Measurements from ENCODE around the gene KIAA0930. TPM values are rescaled to one million over a fixed set of nuclear protein-coding genes. Genes with fewer than 3 reads are reported as not detected.

KIAA0930 gene
- total RNA-seq (10 to 100 TPM; 27.9 to 36.7 TPM), polyA plus RNA-seq (1 to 10 TPM; 1.2 to 1.7 TPM)

DNA sequence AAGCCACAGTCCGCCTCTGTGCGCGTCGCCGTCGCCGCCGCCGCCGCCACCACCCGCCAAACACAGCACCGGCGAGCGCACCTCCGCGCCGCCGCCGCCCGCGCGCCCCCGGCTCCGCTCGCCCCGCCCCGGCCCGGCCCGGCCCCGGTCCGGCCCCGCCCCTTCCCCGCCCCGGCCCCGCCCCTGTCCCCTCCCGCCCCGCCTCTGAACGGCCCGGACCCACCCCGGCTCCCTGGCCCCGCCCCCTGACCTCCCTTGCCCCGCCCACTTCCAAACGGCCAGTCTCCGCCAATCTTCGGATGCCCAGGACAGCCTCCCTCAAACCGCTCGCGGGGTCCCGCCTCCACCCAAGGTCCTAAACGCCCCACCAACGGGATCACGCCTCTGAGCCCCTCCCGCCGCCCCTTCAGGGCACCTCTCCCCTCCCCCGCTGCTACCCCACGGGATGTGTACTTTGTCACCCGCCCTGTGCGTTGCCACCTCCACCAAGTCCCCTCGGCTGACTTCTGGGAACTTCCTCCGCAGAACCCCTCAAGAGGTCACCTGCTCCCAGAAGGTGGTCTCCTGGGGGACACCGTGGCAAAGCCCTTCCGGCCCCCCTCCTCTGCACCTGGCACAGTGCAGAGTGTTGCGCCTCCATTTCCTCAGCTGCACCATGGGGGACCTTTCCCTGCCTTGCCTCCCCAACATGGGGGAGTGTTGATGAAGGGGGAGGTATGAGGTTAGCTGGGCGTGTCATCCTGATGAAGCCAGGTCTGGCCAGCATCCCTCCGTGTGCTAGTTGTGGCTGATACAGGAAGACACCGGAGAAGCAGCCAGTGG, at the start of gene KIAA0930:
TSS of gene KIAA0930 (minus strand) at position 85 of the 822 bp plus-strand sequence. CDS start 191 bp downstream, outside the sequence.
- peaks cover 0 to 20% of the 10 kb centered on the region in 2 donors for H3K36me3 Mint-ChIP-seq
- ChIA-PET POLR2A (ENCODE audit: partially characterized antibody) (interaction anchor here (1.2 kb wide), 1 partner anchor 78 kb away, joined by 3 read pairs; the partner anchor contains the start of gene NUP50), CTCF (ENCODE audit: partially characterized antibody) (no interaction called here)
- peaks cover 0 to 1% (median 0%) of the 10 kb centered on the region in 8 donors for H3K9me3 Mint-ChIP-seq
- H3K36me3 ChIP-seq (ENCODE audit: insufficient read depth, low read length), result no peaks in the 10 kb centered on the region
- peak within 1 kb of the TSS; percentile 90 to 96 (median 92) for H3K4me3 Mint-ChIP-seq
- peak; percentile 67 to 88 (median 73) for DNase-seq
- peaks cover 21% of the 10 kb centered on the region for H3K4me1 ChIP-seq (ENCODE audit: insufficient read depth, low read length)
- H3K4me3 ChIP-seq (ENCODE audit: low read length in 2 of 2), result peak within 1 kb of the TSS; percentile 57 to 62
- H3K9me3 ChIP-seq (ENCODE audit: control insufficient read depth in 1 of 2, low read length in 2 of 2), result no peaks in the 10 kb centered on the region
- peak within 1 kb of the TSS; percentile 87 to 96 (median 90) for H3K27ac Mint-ChIP-seq
- no peaks in the 10 kb centered on the region for H3K27me3 ChIP-seq (ENCODE audit: insufficient read depth, low read length)
- H3K27ac ChIP-seq (ENCODE audit: low read depth, low read length), result peak within 1 kb of the TSS; percentile 36
- H3K27me3 Mint-ChIP-seq, result no peaks in the 10 kb centered on the region
- peaks cover 10 to 51% (median 22%) of the 10 kb centered on the region in 4 donors for H3K4me1 Mint-ChIP-seq
- intact Hi-C loops (cut with micrococcal nuclease), result loop anchor here (2.0 kb wide), 2 partner anchors 28 to 68 kb away; partner anchors contain the start of gene FAM118A

DNA sequence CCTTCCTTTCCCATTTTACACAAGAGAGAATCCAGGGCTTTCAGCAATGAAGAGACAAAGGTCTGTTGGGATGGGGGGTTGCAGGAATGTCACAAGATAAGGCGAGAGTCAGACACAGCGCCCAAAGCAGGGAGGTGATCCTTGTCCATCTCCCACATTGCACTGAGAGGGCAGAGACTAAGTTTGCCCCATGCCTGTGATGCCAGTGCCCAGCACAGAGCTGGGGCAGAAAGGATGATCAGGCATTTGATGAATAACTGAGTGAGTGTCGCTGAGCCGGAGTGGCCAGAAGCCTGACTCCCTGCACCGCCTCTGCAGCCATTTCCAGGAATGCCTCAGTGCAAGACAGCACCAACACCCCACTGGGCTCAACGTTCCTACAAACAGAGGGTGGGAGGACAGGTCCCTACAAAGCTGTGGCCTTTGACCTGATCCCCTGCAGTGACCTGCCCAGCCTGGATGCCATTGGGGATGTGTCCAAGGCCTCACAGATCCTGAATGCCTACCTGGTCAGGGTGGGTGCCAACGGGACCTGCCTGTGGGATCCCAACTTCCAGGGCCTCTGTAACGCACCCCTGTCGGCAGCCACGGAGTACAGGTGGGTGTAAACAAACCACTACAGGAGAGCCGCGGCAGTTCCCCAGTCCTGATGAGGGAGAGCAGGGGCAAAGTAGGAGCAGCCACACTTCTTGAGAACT, 46.3 kb upstream of the KIAA0930 start:
- H3K4me1 Mint-ChIP-seq, result peaks cover 0 to 4% (median 3%) of the 10 kb centered on the region in 4 donors
- intact Hi-C loops (cut with micrococcal nuclease), result no loop called here
- DNase-seq, result no peak
- no peaks in the 10 kb centered on the region for H3K36me3 Mint-ChIP-seq
- no peaks in the 10 kb centered on the region for H3K9me3 Mint-ChIP-seq
- H3K27ac ChIP-seq (ENCODE audit: low read depth, low read length), result no peak overlapping the region
- ChIA-PET POLR2A (ENCODE audit: partially characterized antibody) (no interaction called here), CTCF (ENCODE audit: partially characterized antibody) (interaction anchor here (1.8 kb wide), 1 partner anchor 16 kb away, joined by 5 read pairs; no protein-coding TSS in a partner anchor)
- peaks cover 3% of the 10 kb centered on the region for H3K27me3 ChIP-seq (ENCODE audit: insufficient read depth, low read length)
- no peaks in the 10 kb centered on the region for H3K36me3 ChIP-seq (ENCODE audit: insufficient read depth, low read length)
- H3K4me3 ChIP-seq (ENCODE audit: low read length in 2 of 2), result no peak overlapping the region
- H3K4me1 ChIP-seq (ENCODE audit: insufficient read depth, low read length), result peaks cover 6% of the 10 kb centered on the region
- H3K27me3 Mint-ChIP-seq, result peaks cover 2 to 9% of the 10 kb centered on the region in 2 donors
- no peak overlapping the region for H3K27ac Mint-ChIP-seq
- no peaks in the 10 kb centered on the region for H3K9me3 ChIP-seq (ENCODE audit: control insufficient read depth in 1 of 2, low read length in 2 of 2)
- H3K4me3 Mint-ChIP-seq, result peak overlapping the region in 1 of 8 donors; percentile 8

- peaks cover 3% of the 10 kb centered on the region for H3K27me3 ChIP-seq (ENCODE audit: insufficient read depth, low read length)
- Mint-ChIP-seq H3K36me3 (no peaks in the 10 kb centered on the region), H3K27ac (no peak overlapping the region), H3K4me3 (peak overlapping the region in 1 of 8 donors; percentile 27), H3K9me3 (no peaks in the 10 kb centered on the region), H3K27me3 (peaks cover 2 to 9% of the 10 kb centered on the region in 2 donors), H3K4me1 (peaks cover 0 to 4% (median 3%) of the 10 kb centered on the region in 4 donors)
- DNase-seq, result no peak
- peaks cover 6% of the 10 kb centered on the region for H3K4me1 ChIP-seq (ENCODE audit: insufficient read depth, low read length)
- intact Hi-C loops (cut with micrococcal nuclease), result no loop called here
- no peaks in the 10 kb centered on the region for H3K9me3 ChIP-seq (ENCODE audit: control insufficient read depth in 1 of 2, low read length in 2 of 2)
- ChIA-PET CTCF (ENCODE audit: partially characterized antibody) (no interaction called here), POLR2A (ENCODE audit: partially characterized antibody) (no interaction called here)
- no peaks in the 10 kb centered on the region for H3K36me3 ChIP-seq (ENCODE audit: insufficient read depth, low read length)
- H3K4me3 ChIP-seq (ENCODE audit: low read length in 2 of 2), result no peak overlapping the region
- H3K27ac ChIP-seq (ENCODE audit: low read depth, low read length), result no peak overlapping the region
Observed at GRCh38 chr22:45285263-45286058, 44.8 kb upstream of the KIAA0930 start.

DNA sequence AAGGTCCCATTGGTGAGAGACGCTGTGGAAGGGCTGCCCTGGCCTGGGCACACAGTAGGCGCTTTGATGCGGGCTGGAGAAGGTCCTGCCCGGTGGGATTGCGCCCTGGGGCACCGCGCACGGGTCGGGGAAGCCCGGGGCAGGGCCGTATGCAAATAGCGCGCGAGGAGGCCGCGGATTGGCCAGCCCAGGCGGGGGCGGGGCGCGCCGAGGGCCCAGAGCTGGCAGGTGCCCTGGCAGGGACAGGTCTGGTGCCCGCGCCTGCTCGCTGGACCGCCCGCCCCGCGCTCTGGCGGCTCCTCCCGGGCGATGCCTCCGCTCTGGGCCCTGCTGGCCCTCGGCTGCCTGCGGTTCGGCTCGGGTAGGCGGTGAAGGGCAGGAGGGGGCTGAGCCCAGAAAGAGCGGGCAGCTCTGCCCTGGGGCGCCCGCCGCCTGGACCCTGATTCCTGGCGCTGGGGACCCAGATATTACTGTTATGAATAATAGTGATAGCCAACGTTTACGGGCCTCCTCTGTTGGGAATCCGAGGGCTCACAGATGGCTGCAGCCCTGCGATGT, 44.1 kb upstream of the KIAA0930 start, which contains the start of gene UPK3A:
TSS of gene UPK3A (plus strand) at position 245 of the 558 bp plus-strand sequence. CDS start at position 310, 65 bp downstream.
- intact Hi-C loops (cut with micrococcal nuclease), result loop anchor here (5.0 kb wide), 1 partner anchor 33 kb away; no protein-coding TSS in a partner anchor
- Mint-ChIP-seq H3K4me3 (peak within 1 kb of the TSS in 6 of 8 donors; percentile 6 to 67 (median 36)), H3K4me1 (peaks cover 0 to 10% (median 3%) of the 10 kb centered on the region in 4 donors), H3K27ac (no peak within 1 kb of the TSS), H3K9me3 (no peaks in the 10 kb centered on the region), H3K27me3 (peaks cover 2 to 9% of the 10 kb centered on the region in 2 donors), H3K36me3 (no peaks in the 10 kb centered on the region)
- peaks cover 3% of the 10 kb centered on the region for H3K27me3 ChIP-seq (ENCODE audit: insufficient read depth, low read length)
- H3K4me3 ChIP-seq (ENCODE audit: low read length in 2 of 2), result no peak within 1 kb of the TSS
- POLR2A ChIA-PET (ENCODE audit: partially characterized antibody), result no interaction called here
- CTCF ChIA-PET (ENCODE audit: partially characterized antibody), result no interaction called here
- H3K4me1 ChIP-seq (ENCODE audit: insufficient read depth, low read length), result peaks cover 10% of the 10 kb centered on the region
- H3K27ac ChIP-seq (ENCODE audit: low read depth, low read length), result no peak within 1 kb of the TSS
- no peaks in the 10 kb centered on the region for H3K9me3 ChIP-seq (ENCODE audit: control insufficient read depth in 1 of 2, low read length in 2 of 2)
- peak; percentile 38 to 51 (median 47) for DNase-seq
- H3K36me3 ChIP-seq (ENCODE audit: insufficient read depth, low read length), result no peaks in the 10 kb centered on the region

- no peak for DNase-seq
- Histone ChIP-seq H3K4me3 (ENCODE audit: low read length in 2 of 2) (no peak overlapping the region), H3K4me1 (ENCODE audit: insufficient read depth, low read length) (peaks cover 11% of the 10 kb centered on the region), H3K27ac (ENCODE audit: low read depth, low read length) (no peak overlapping the region), H3K27me3 (ENCODE audit: insufficient read depth, low read length) (peaks cover 3% of the 10 kb centered on the region), H3K36me3 (ENCODE audit: insufficient read depth, low read length) (no peaks in the 10 kb centered on the region), H3K9me3 (ENCODE audit: control insufficient read depth in 1 of 2, low read length in 2 of 2) (no peaks in the 10 kb centered on the region)
- Mint-ChIP-seq H3K4me3 (no peak overlapping the region), H3K4me1 (peaks cover 0 to 10% (median 3%) of the 10 kb centered on the region in 4 donors), H3K27ac (peak overlapping the region in 1 of 7 donors; percentile 0), H3K9me3 (peaks cover 0 to 4% (median 0%) of the 10 kb centered on the region in 8 donors), H3K36me3 (no peaks in the 10 kb centered on the region), H3K27me3 (peaks cover 2 to 9% of the 10 kb centered on the region in 2 donors)
- ChIA-PET POLR2A (ENCODE audit: partially characterized antibody) (no interaction called here), CTCF (ENCODE audit: partially characterized antibody) (no interaction called here)
- intact Hi-C loops (cut with micrococcal nuclease), result loop anchor here (5.0 kb wide), 1 partner anchor 36 kb away; no protein-coding TSS in a partner anchor
Observed at GRCh38 chr22:45281010-45281409, 40.3 kb upstream of the KIAA0930 start.

DNA sequence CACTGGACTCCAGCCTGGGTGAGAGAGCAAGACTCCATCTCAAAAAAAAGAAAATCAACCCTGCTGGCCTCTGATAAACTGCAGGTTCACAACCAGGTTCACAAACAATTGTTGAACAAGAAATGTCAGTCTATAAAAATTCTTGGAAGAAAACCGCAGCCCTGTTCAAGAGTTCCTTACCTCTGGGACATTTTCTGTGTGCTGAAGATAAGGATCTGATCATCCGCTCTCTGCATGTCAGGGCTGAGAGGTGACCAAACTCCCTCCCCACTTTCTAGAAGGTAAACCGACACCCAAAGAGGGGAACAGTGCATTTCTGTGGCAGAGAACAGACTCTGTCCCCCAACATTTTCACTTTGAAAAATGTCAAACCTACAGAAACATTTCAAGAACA, 39.9 kb upstream of the KIAA0930 start:
- ChIA-PET POLR2A (ENCODE audit: partially characterized antibody) (no interaction called here), CTCF (ENCODE audit: partially characterized antibody) (no interaction called here)
- Histone ChIP-seq H3K9me3 (ENCODE audit: control insufficient read depth in 1 of 2, low read length in 2 of 2) (no peaks in the 10 kb centered on the region), H3K36me3 (ENCODE audit: insufficient read depth, low read length) (no peaks in the 10 kb centered on the region), H3K4me3 (ENCODE audit: low read length in 2 of 2) (no peak overlapping the region), H3K4me1 (ENCODE audit: insufficient read depth, low read length) (peaks cover 11% of the 10 kb centered on the region), H3K27me3 (ENCODE audit: insufficient read depth, low read length) (peaks cover 3% of the 10 kb centered on the region), H3K27ac (ENCODE audit: low read depth, low read length) (no peak overlapping the region)
- Mint-ChIP-seq H3K4me1 (peaks cover 0 to 10% (median 3%) of the 10 kb centered on the region in 4 donors), H3K27ac (peak overlapping the region in 1 of 7 donors; percentile 0), H3K27me3 (peaks cover 2 to 9% of the 10 kb centered on the region in 2 donors), H3K9me3 (peaks cover 0 to 4% (median 0%) of the 10 kb centered on the region in 8 donors), H3K4me3 (no peak overlapping the region), H3K36me3 (no peaks in the 10 kb centered on the region)
- intact Hi-C loops (cut with micrococcal nuclease), result loop anchor here (5.0 kb wide), 1 partner anchor 37 kb away; no protein-coding TSS in a partner anchor
- DNase-seq, result no peak

All from CD4-positive, alpha-beta memory T cell (primary cell).